ENCODE data around the gene MICALL2.

The MICALL2 gene

GRCh38 chr7:1458683-1459511, at the start of gene MICALL2:
TSS of gene MICALL2 (minus strand) at chr7:1459470. CDS start at chr7:1459326, 144 bp downstream.
- peak; percentile 70 for DNase-seq (ENCODE audit: low read depth, low spot score)

GRCh38 chr7:1508277-1508758, 49.0 kb upstream of the MICALL2 start:
- DNase-seq (ENCODE audit: low read depth, low spot score) = no peak

- no peak for DNase-seq (ENCODE audit: low read depth, low spot score)
Observed at GRCh38 chr7:1505731-1506550, 46.7 kb upstream of the MICALL2 start.

GRCh38 chr7:1503816-1504775, 44.8 kb upstream of the MICALL2 start, which contains the start of gene INTS1:
TSS of gene INTS1 (minus strand) at chr7:1504389. CDS start at chr7:1503960, 429 bp downstream.
- peak; percentile 71 for DNase-seq (ENCODE audit: low read depth, low spot score)

- no peak for DNase-seq (ENCODE audit: low read depth, low spot score)
Observed at GRCh38 chr7:1503390-1503789, 44.1 kb upstream of the MICALL2 start.

- no peak for DNase-seq (ENCODE audit: low read depth, low spot score)
Observed at GRCh38 chr7:1502845-1503244, 43.6 kb upstream of the MICALL2 start.

GRCh38 chr7:1501487-1502270, 42.4 kb upstream of the MICALL2 start:
- no peak for DNase-seq (ENCODE audit: low read depth, low spot score)

GRCh38 chr7:1500064-1500807, 41.0 kb upstream of the MICALL2 start:
- no peak for DNase-seq (ENCODE audit: low read depth, low spot score)

GRCh38 chr7:1499367-1500029, 40.2 kb upstream of the MICALL2 start:
- no peak for DNase-seq (ENCODE audit: low read depth, low spot score)

GRCh38 chr7:1498370-1499305, 39.4 kb upstream of the MICALL2 start:
- DNase-seq (ENCODE audit: low read depth, low spot score) = no peak

GRCh38 chr7:1497293-1497927, 38.1 kb upstream of the MICALL2 start:
- DNase-seq (ENCODE audit: low read depth, low spot score) = no peak

GRCh38 chr7:1496531-1497292, 37.4 kb upstream of the MICALL2 start:
- DNase-seq (ENCODE audit: low read depth, low spot score) = no peak

GRCh38 chr7:1495564-1496242, 36.4 kb upstream of the MICALL2 start:
- no peak for DNase-seq (ENCODE audit: low read depth, low spot score)

- no peak for DNase-seq (ENCODE audit: low read depth, low spot score)
Observed at GRCh38 chr7:1494866-1495563, 35.7 kb upstream of the MICALL2 start.

GRCh38 chr7:1494447-1494846, 35.2 kb upstream of the MICALL2 start:
- DNase-seq (ENCODE audit: low read depth, low spot score) = no peak

GRCh38 chr7:1493571-1493970, 34.3 kb upstream of the MICALL2 start:
- DNase-seq (ENCODE audit: low read depth, low spot score) = no peak
